Activated CD4-positive, alpha-beta T cell treated with anti-CD3 and anti-CD28 coated beads, Interleukin-2, amount 50 U/mL, for 16 hours (primary cell): Measurements from ENCODE around the gene NDUFB3.
"Not testable (repeated sequence)": the region's sequence is repeated elsewhere in the genome, so short reads cannot be mapped to it uniquely, and the experiment has no call there.

Experiments used
- DNase-seq: peaks from one replicate; pipeline ENCODE4 v3.0.0-alpha.2; 2020

Gene NDUFB3

DNA sequence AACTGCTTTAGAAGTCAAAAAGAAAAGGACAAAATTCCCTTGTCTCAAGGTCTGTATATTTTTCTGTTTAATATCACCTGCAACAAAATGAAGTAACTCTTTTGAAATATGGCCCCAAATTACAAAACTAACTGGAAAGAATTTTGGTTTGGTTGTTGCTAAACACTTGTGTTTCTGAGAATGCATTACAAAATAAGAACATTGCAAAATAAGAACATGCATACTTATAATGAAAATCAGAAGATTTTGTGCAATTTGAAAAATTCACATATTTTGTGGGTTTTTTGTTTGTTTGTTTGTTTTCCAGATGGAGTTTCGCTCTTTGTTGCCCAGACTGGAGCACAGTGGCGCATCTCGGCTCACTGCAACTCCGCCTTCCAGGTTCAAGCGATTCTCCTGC lies 21.8 kb downstream of the NDUFB3 start:
- no peak for DNase-seq

DNA sequence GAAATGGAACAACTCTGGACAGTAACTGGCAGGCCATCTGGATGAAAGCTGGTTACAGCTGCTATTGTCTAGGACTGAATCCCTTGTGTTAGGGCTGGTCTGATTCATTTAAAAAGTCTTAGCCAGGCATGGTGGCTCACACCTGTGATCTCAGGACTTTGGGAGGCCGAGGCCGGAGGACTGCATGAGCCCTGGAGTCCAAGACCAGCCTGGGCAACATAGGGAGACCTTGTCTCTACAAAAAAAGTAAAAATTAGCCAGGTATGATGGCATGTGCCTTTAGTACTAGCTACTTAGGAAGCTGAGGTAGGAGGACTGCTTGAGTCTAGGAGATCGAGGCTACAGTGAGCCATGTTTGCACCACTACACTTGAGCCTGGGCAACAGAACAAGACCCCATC lies 28.7 kb downstream of the NDUFB3 start:
- DNase-seq: no peak

DNA sequence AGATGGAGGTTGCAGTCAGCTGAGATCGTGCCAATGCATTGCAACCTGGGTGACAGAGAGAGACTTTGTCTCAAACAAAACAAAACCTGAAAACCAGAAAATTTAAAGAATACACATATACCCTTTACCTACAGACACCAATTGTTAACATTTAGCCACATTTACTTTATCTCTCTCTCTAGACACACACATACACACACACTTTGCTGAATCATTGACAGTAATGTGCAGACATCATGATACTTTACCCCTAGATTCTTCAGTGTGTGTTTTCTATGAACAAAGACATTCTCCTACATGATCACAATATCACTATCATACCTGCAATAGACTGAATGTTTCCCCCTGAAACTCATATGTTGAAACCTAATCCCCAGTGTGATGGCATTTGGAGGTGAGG lies 34.0 kb downstream of the NDUFB3 start:
- no peak for DNase-seq

DNA sequence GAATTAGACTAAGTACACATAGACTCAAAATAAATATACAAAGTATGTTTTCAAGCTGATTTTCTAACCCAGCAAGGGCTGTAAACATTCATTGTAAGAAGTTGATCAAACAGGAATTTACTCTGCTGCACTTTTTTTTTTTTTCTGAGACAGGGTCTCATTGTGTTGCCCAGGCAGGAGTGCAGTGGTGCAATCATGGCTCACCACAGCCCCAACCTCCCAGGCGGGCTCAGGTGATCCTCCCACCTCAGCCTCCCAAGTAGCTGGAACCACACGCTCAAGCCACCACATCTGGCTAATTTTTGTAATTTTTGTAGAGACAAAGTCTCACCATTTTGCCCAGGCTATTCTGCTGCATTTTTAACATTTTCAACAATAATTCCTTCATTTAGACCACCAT lies 35.8 kb downstream of the NDUFB3 start:
- no peak for DNase-seq

DNA sequence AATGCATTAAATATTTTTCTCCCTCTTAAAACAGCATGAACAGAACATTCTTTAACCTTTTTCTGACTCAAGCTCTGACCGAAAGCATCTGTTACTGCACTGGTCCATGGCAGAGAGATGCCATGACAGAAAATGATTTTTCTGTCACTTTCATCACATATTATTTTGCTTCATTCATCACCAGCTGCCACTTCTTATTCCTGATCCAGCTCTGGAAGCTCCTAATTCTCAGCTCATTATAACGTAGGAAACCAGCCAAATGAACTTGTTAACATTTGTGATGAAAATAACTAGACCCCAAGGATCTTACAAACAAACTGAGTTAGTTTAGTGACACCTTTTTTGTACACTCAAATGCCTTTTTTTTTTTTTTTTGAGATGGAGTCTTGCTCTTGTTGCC lies 36.5 kb downstream of the NDUFB3 start:
- no peak for DNase-seq

DNA sequence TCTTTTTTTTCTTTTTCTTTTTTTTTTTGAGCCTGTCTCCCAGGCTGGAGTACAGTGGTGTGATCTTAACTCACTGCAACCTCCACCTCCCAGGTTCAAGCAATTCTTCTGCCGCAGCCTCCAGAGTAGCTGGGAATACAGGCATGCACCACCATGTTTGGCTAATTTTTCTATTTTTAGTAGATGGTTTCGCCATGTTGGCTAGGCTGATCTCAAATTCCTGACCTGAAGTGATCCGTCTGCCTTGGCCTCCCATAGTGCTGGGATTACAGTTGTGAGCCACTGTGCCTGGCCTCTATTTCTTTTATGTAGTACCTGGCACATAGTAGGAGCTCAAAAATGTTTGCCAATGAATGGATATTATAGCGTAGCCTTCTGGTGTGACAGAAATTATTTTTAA lies 37.4 kb downstream of the NDUFB3 start:
- DNase-seq: no peak

DNA sequence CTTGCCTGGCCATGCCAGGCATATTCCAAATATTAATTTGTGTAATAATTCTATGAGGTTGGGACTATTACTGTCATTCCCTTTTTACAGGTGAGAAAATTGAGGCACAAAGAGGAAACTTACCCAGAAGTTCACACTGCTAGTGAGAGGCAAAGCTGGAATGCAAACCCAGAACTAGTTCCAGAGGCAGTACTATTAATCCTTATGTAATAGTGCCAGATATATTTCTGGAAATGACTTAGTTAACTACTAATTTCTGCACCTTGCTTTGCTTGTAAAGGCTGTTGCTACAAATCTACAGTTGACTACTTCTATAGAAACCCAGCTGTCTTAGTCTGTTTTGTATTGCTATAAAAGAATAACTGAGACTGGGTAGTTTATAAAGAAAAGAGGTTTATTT lies 38.8 kb downstream of the NDUFB3 start:
- no peak for DNase-seq

DNA sequence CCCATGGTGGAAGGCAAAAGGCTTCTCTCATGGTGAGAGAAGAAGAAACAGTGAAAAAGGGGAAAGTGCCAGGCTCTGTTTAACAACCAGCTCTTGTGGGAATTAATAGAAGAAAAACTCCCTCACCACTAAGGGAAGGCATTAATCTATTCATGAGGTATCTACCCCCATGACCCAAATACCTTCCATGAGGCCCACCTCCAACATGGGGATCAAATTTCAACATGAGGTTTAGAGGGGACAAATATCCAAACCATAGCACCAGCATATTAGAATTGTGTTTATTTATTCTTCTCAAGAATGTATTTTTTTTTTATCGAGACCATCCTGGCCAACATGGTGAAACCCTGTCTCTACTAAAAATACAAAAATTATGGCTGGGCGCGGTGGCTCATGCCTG lies 39.3 kb downstream of the NDUFB3 start:
- no peak for DNase-seq

DNA sequence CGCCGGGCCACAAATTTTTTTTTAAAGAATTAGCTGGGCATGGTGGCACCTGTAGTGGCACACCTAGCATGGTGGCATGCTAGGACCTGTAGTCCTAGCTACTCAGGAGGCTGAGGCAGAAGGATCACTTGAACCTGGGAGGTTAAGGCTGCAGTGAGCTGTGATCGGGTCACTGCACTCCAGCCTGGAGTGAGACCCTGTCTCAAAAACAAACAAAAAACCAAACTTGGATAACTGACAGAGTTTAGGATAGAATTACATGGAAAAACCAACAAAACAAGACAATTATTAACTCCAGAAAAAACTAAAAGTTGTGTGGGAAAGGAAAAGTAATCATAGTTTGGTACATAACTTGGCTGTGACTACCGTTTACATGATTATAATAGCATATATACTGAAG lies 42.5 kb downstream of the NDUFB3 start:
- DNase-seq: no peak

DNA sequence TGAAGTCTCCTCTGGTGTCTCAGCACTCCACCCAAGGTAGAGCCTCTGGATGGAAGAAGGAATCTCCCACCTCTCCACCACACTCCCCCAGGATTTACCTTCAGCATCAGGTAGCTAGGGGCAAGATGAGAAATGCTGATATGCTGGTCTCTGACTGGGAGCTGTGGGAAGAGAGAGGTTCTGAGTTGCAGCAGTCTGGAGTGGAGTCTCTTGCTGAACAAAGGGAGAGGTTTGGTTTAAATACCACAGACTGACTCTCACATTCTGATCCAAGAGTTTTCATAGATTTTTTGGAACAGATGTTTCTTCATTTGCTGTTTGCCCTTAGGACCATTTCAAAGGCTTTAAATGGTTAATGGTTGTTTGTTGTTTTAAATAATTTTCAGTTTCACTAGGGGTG lies 43.0 kb downstream of the NDUFB3 start:
- no peak for DNase-seq

DNA sequence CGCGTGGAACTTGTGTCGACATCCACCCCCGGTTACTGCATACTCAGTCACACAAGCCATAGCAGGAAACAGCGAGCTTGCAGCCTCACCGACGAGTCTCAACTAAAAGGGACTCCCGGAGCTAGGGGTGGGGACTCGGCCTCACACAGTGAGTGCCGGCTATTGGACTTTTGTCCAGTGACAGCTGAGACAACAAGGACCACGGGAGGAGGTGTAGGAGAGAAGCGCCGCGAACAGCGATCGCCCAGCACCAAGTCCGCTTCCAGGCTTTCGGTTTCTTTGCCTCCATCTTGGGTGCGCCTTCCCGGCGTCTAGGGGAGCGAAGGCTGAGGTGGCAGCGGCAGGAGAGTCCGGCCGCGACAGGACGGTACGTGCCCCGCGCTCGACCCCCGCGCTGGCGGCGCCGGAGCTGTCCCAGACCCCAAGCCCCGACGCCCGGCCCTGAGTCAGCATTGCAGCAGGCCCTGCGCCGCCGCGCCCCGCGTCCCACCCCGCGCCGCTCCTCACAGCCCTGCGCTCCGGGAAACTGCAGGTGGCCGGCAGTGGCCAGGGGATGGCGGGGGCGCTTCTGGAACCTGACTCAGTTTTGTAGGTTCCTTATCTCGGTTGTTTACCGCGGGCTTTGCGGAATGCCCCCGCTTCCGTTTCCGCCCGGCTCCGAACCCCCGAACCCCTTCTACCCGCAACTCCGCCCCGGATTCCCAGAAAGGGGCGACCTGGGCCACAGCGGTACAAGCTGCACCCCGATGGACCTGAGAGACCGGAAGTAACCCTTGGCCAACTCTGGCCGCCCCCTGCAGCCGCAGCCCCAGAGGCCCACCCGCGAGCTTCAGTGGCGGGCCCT lies 44.5 kb downstream of the NDUFB3 start, which contains the start of gene CFLAR:
CFLAR (plus strand) TSS at position 50 of the 844 bp plus-strand sequence. CDS start 13,702 bp downstream, outside the sequence.
- peak; percentile 90 for DNase-seq

DNA sequence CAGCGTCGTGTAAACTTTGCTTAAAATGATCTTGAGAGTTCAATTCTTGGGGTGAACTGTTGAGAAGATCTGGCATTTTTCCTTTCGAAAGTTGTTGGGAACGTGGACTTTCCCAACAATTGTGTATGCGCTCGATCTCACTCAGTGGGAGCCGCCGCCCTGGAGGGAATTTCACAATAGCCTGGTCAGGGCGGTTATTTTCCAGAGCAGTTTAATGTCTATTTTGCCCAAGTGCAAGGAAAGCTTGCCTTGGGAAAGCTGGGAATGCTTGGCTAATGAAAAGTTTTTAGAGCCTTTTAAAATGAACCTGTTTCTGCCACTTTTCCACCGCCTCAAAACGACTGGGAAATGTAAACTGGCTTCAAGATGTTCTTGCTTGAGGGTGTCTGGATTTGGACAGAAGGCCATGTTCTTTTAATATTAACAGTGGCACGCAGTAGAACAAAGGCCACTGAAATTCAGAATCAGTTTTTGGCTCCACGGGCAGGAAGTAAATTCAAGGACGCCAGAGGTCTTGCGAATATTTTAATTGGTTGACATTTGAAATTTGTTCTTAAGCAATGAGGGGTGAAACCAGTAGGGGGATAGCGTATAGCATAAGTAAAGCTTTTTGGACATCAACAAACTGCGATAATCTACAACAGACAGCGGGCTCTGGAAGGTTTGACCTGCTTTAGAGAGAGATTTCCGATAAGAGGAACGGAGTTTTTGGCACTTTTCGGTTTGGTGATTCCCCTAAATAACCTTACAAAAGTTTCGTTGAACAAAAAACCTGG lies 45.3 kb downstream of the NDUFB3 start:
- peak; percentile 86 for DNase-seq

DNA sequence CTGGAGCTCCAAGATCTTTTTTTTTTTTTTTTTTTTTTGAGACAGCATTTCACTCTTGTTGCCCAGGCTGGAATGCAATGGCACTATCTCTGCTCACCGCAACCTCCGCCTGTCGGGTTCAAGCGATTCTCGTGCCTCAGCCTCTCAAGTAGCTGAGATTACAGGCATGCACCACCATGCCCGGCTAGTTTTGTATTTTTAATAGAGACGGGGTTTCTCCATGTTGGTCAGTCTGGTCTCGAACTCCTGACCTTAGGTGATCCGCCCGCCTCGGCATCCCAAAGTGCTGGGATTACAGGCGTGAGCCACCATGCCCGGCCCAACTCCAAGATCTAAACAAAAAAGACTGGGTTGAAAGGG lies 45.9 kb downstream of the NDUFB3 start:
- DNase-seq: not testable (repeated sequence)

DNA sequence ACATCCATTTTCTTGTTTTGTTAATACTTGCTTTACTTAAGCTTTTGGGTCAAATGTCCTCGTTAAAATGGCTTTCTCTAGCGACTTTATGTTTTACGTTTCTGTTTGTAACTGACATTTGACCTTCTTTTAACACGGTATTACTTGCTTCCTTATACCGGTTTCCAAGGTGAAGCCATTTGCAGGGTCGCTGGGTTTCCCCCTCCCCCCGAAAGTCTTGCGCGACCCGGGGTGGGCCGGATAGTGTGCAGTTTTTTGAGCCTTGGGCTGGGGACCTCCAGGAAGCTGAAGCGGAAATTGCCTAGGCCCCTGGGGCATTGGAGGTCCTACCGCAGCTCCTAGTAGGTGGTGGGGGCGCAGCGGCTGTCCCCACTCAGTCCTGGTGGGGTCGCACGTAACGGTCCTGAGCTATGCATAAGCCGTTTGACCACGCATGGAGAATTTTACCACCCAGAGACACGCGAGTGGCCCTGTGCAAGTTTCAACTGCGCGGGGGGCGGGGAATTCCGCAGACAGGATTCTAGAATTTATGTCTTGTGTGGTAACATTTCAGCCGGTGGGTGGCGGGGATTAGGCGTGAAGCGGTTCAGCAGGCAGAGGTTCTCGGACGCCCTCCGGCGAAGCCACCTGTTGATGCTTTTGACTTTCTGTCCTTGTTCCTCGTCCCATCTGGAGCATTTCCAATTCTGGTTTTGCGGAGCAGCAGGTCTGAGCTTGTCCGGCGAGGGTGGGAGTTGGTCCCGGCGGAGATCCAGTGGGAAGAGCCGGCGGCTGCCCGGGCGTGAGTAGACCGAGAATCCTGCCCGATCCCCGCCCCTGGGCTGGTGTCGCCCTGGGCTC lies 46.5 kb downstream of the NDUFB3 start:
- DNase-seq: peak; percentile 91

DNA sequence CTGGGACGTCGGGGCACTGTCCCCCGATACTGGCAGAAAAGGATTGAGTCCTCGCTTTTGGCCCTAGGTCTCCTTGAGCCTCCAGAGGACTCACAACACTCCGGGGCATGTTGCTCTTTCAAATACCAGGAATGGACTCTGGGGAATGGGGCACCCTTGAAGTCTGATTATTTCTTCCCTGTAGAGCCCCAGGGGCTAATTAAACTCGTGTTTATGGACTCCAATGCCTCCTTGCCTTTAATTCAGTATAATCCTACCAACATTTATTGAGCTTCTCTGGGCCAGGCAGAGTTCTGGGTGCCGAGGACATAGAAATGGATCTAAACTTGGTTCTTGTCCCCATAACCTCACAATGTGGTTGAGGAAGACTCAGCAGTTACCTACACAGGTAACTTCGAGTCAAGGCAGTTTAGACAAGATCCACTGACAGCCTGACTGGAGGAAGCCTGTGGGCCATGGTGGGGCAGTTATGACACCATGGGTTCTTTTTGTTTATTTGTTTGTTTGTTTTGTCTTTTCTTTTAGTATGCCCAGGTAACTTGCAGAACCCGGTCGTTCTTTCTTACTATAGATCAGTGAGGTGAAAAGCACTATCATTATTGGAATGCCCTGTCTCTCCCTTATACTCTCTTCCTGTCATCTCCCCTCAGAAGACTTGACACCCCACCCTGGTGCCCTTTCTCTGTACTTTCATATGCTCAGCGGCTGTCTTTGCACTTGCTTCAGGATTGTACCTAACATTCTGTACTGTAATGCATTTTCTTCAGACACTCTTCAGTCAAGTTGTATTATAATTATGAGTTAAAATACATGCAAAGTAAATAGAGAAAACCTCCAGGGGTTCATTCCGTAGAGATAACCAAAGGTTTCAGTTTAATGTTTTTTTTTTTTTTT lies 47.4 kb downstream of the NDUFB3 start:
- DNase-seq: peak; percentile 42

DNA sequence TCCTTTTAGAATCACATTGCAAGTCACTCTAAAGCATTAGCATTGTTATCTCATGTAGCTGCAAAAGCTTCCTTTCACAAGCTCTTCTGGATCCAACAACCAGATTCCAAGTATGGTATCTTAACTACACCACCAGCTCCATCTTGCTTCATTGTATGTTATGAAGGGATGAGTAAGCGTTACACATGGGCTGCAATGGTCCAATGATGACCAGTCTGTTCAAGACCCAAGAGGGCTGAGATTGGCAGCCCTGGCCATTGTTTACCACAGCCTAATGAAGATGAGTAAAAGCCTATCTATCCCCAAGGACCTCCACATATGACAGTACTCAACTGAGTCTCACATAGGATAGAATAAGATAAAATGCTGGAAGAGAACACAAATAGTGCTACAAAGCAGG lies 50.5 kb downstream of the NDUFB3 start:
- DNase-seq: no peak

DNA sequence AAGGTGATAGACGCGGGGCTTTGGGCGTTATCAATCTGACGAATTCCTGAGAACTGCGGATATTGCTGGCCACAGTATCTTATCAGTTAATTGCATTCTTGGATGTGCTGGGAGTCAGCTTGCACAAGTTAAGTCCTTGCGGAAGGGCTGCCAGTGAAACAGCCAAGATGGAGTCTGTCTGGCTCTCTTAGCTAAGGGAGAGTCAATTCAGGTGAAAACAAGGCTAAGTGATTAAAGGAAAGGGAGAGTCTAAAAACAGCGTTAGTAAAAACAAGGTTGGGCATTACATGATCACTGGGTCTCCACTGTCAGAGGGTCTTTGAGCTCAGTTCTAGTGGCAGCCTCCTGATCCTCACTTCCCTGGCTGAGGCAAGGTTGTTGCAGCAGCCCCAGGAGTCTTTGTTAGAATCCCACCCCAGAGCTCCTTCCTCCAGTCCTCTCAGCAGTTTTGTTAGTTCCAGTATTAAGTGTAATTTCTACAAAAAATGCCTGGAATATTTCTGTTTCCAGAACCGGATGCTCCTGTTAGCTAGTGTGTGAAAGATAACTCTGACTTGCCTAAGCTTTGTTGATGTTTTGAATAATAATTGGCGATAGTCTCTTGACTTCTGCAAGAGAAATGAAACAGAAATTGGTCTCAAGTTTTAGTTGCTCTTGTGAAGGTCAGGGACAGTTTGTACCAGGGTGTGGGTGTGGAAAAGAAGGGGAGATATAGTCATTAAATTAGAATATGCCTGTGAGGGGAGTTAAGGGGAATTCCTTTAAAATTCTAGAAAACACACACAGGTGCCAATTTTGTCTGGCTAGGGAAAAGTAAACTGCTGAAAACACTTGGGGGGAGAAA lies 54.7 kb downstream of the NDUFB3 start:
- peak; percentile 59 for DNase-seq

DNA sequence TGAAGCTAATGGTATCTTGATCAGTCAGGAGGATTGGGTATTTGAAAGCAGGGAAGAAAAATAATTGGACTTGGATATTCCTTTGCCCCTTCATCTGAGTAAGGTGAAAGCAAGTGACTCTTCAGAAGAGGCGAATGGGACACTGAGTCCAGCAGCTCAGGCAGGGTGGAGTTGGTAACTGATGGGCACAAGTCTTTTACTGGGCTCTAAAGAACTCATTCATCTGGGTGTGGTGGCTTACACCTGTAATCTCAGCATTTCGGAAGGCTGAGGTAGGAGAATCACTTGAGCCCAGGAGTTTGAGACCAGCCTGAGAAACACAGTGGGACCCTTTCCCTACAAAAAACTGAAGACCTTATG lies 55.3 kb downstream of the NDUFB3 start:
- DNase-seq: no peak

DNA sequence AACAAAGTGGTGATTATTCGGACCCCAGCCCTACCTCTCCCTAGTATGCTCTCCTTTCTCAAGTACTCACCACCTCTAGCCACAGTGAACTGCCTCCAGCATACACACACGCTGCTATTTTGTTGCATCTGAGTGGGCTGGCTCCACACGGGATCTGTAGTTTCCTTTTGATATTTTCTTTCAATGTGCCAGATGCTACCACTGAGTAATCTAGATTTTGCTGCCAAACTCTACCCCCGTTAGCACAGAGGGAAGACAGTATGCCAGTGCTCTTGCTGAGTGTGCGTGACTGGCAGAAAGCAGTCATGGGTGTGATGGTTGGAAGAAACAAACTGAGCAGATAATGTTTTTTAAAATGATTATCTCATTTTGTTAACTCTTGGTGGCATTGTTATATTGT lies 55.8 kb downstream of the NDUFB3 start:
- DNase-seq: peak; percentile 79

DNA sequence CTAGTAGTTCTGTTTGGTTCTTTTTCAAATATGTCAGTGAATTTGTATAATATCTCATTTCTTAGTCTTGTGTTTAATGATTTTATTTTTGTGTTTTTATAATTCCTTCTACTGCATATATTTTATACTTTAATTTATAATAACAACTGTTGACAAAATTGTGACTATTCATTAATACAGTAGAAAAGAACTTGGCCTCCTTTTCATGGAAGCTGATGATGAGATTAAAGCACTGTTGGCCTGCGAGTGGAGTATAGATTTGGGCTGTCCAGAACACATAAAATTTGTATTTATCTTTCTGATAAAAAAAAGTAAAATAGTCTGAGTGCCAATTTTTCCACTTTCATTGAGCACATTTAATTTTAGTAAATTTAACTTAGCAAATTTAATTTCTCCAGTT lies 56.2 kb downstream of the NDUFB3 start:
- no peak for DNase-seq

DNA sequence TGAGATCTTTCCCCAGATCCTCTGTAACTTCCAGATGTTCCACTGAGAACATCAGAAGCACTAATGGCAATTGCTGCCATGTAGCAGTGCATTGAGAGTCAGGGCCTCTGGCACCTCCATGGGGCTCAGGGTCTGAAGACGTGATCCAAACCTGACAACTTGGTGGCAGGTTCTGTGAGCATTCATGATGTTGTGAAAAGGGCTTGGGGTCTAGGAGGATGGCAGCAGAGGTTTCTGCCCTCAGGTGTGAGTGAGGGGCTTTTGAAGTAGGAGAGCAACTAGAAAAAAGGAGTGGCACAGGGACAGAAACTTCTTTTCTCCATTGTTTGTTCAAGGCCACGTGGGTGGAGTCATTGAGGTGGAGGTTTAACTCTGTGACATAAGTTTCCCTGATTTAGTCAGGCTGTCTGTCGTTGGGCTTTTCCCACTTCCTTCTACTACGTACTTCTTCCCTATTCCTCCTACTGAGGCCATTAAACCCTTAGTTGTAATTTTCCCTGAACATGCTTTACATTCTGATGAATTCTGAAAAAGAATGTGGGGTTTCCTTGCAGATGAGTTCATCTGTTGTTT lies 57.2 kb downstream of the NDUFB3 start:
- peak; percentile 79 for DNase-seq
